ENCODE data around the gene ALDH9A1.
"Not testable (repeated sequence)": the region's sequence is repeated elsewhere in the genome, so short reads cannot be mapped to it uniquely, and the experiment has no call there.

ALDH9A1 gene

GRCh38 chr1:165703648-165704047 lies 5.3 kb upstream of the ALDH9A1 start:
- in situ Hi-C loops (cut with MboI; ENCODE audit: low sequenced_read_pairs, unreplicated experiment) = loop anchor here (25.0 kb wide), 1 partner anchor 734 kb away; no protein-coding TSS in a partner anchor
- TF ChIP-seq CTCF (IDR thresholded peaks at IDR 0.05; ENCODE audit: borderline replicate concordance, control extremely low read depth, extremely low read depth, insufficient read depth, missing control alignments) = no peak
- DNase-seq (ENCODE audit: low spot score) = no peak

GRCh38 chr1:165701922-165702321 lies 3.6 kb upstream of the ALDH9A1 start:
- DNase-seq (ENCODE audit: low spot score) = not testable (repeated sequence)
- in situ Hi-C loops (cut with MboI; ENCODE audit: low sequenced_read_pairs, unreplicated experiment) = loop anchor here (25.0 kb wide), 1 partner anchor 735 kb away; no protein-coding TSS in a partner anchor

GRCh38 chr1:165699577-165699976 lies 1.2 kb upstream of the ALDH9A1 start:
- DNase-seq (ENCODE audit: low spot score) = no peak
- TF ChIP-seq CTCF (IDR thresholded peaks at IDR 0.05; ENCODE audit: borderline replicate concordance, control extremely low read depth, extremely low read depth, insufficient read depth, missing control alignments) = no peak
- in situ Hi-C loops (cut with MboI; ENCODE audit: low sequenced_read_pairs, unreplicated experiment) = no loop called here

GRCh38 chr1:165698761-165699052 lies 345 bp upstream of the ALDH9A1 start:
- TF ChIP-seq CTCF (IDR thresholded peaks at IDR 0.05; ENCODE audit: borderline replicate concordance, control extremely low read depth, extremely low read depth, insufficient read depth, missing control alignments) = no peak
- in situ Hi-C loops (cut with MboI; ENCODE audit: low sequenced_read_pairs, unreplicated experiment) = no loop called here
- no peak for DNase-seq (ENCODE audit: low spot score)

GRCh38 chr1:165697491-165697880 lies 876 bp downstream of the ALDH9A1 start:
- DNase-seq (ENCODE audit: low spot score) = no peak
- no peak for TF ChIP-seq CTCF (IDR thresholded peaks at IDR 0.05; ENCODE audit: borderline replicate concordance, control extremely low read depth, extremely low read depth, insufficient read depth, missing control alignments)
- in situ Hi-C loops (cut with MboI; ENCODE audit: low sequenced_read_pairs, unreplicated experiment) = no loop called here

- in situ Hi-C loops (cut with MboI; ENCODE audit: low sequenced_read_pairs, unreplicated experiment) = no loop called here
- no peak for TF ChIP-seq CTCF (IDR thresholded peaks at IDR 0.05; ENCODE audit: borderline replicate concordance, control extremely low read depth, extremely low read depth, insufficient read depth, missing control alignments)
- DNase-seq (ENCODE audit: low spot score) = no peak
Observed at GRCh38 chr1:165696625-165697100, 1.7 kb downstream of the ALDH9A1 start.

GRCh38 chr1:165695031-165695430 lies 3.3 kb downstream of the ALDH9A1 start:
- TF ChIP-seq CTCF (IDR thresholded peaks at IDR 0.05; ENCODE audit: borderline replicate concordance, control extremely low read depth, extremely low read depth, insufficient read depth, missing control alignments) = no peak
- in situ Hi-C loops (cut with MboI; ENCODE audit: low sequenced_read_pairs, unreplicated experiment) = no loop called here
- no peak for DNase-seq (ENCODE audit: low spot score)
